SK-N-SH treated with all-trans-retinoic acid at 6 μM for 48 hours (cell line): ENCODE measurements around the gene OSER1.
A peak's percentile ranks its signal among the peaks of the same experiment; 100 is the strongest.

Experiments
- ATAC-seq: fragments of 200-7000 bp; cut with Tn5 transposase; 3 replicates; pipeline ENCODE4 v1.9.1; 2020; ENCODE audit warnings: mild to moderate bottlenecking, moderate library complexity
- ARNTL ChIP-seq: fragments of 450-650 bp; formaldehyde crosslinking; IDR thresholded peaks from 2 replicates; pipeline ENCODE4 v1.5.0; 2020; ENCODE audit warnings: low read depth, mild to moderate bottlenecking, moderate library complexity, borderline replicate concordance
- BACH2 ChIP-seq: fragments of 250-450 bp; sonication (Bioruptor Pico); IDR thresholded peaks from 2 replicates; pipeline ENCODE4 v1.9.0; 2021; ENCODE audit warnings: mild to moderate bottlenecking, borderline replicate concordance
- CSDC2 ChIP-seq: fragments of 250-450 bp; sonication (Bioruptor Pico); IDR thresholded peaks from 2 replicates; pipeline ENCODE4 v1.5.0; 2020; ENCODE audit warnings: mild to moderate bottlenecking, moderate library complexity
- CSRNP3 ChIP-seq: fragments of 250-450 bp; sonication (Bioruptor Pico); IDR thresholded peaks from 2 replicates; pipeline ENCODE4 v1.5.1; 2021; ENCODE audit warnings: mild to moderate bottlenecking, moderate library complexity
- ESRRG ChIP-seq: fragments of 250-450 bp; sonication (Bioruptor Pico); IDR thresholded peaks from 2 replicates; pipeline ENCODE4 v1.6.1; 2021; ENCODE audit warnings: mild to moderate bottlenecking
- GLIS3 ChIP-seq: fragments of 250-450 bp; sonication (Bioruptor Pico); IDR thresholded peaks from 2 replicates; pipeline ENCODE4 v1.5.0; 2020; ENCODE audit warnings: mild to moderate bottlenecking, moderate library complexity
- ISL1 ChIP-seq: fragments of 250-450 bp; sonication (Bioruptor Pico); IDR thresholded peaks from 2 replicates; pipeline ENCODE4 v2.1.2; 2022; ENCODE audit warnings: mild to moderate bottlenecking, moderate library complexity
- OSR1 ChIP-seq: fragments of 250-450 bp; sonication (Bioruptor Pico); IDR thresholded peaks from 2 replicates; pipeline ENCODE4 v1.8.0; 2022; ENCODE audit warnings: moderate library complexity, mild to moderate bottlenecking, inconsistent platforms
- POU6F1 ChIP-seq: fragments of 250-450 bp; sonication (Bioruptor Pico); IDR thresholded peaks from 2 replicates; pipeline ENCODE4 v1.8.0; 2021; ENCODE audit warnings: low read depth, mild to moderate bottlenecking, moderate library complexity, borderline replicate concordance
- PPARA ChIP-seq: fragments of 250-450 bp; sonication (Bioruptor Pico); IDR thresholded peaks from 2 replicates; pipeline ENCODE4 v1.5.0; 2020; ENCODE audit warnings: mild to moderate bottlenecking, borderline replicate concordance
- RARB ChIP-seq: fragments of 250-450 bp; sonication (Bioruptor Pico); IDR thresholded peaks from 2 replicates; pipeline ENCODE4 v1.8.0; 2021; ENCODE audit warnings: mild to moderate bottlenecking, moderate library complexity
- SNAI2 ChIP-seq: fragments of 250-450 bp; sonication (Bioruptor Pico); IDR thresholded peaks from 2 replicates; pipeline ENCODE4 v1.5.0; 2020; ENCODE audit warnings: mild to moderate bottlenecking, moderate library complexity
- TCF4 ChIP-seq: fragments of 250-450 bp; sonication (Bioruptor Pico); IDR thresholded peaks from 2 replicates; pipeline ENCODE4 v1.8.0; 2021; ENCODE audit warnings: mild to moderate bottlenecking, moderate library complexity, borderline replicate concordance
- TOX ChIP-seq: fragments of 250-450 bp; sonication (Bioruptor Pico); IDR thresholded peaks from 2 replicates; pipeline ENCODE4 v1.8.0; 2021; ENCODE audit warnings: mild to moderate bottlenecking, moderate library complexity, borderline replicate concordance
- ZFP3 ChIP-seq: fragments of 250-450 bp; sonication (Bioruptor Pico); IDR thresholded peaks from 2 replicates; pipeline ENCODE4 v1.5.0; 2020; ENCODE audit warnings: mild to moderate bottlenecking, moderate library complexity
- ZFP30 ChIP-seq: fragments of 450-650 bp; formaldehyde crosslinking; IDR thresholded peaks from 2 replicates; pipeline ENCODE4 v1.5.0; 2022; ENCODE audit warnings: mild to moderate bottlenecking, moderate library complexity
- TF ChIP-seq, protein P1 (sequence below): fragments of 250-450 bp; sonication (Bioruptor Pico); IDR thresholded peaks from 2 replicates; pipeline ENCODE4 v1.8.0; 2020; ENCODE audit warnings: mild to moderate bottlenecking, moderate library complexity, borderline replicate concordance
- TF ChIP-seq, protein P2 (sequence below): fragments of 250-450 bp; sonication (Bioruptor Pico); IDR thresholded peaks from 2 replicates; pipeline ENCODE4 v1.5.0; 2020; ENCODE audit warnings: mild to moderate bottlenecking, moderate library complexity

The OSER1 gene

DNA sequence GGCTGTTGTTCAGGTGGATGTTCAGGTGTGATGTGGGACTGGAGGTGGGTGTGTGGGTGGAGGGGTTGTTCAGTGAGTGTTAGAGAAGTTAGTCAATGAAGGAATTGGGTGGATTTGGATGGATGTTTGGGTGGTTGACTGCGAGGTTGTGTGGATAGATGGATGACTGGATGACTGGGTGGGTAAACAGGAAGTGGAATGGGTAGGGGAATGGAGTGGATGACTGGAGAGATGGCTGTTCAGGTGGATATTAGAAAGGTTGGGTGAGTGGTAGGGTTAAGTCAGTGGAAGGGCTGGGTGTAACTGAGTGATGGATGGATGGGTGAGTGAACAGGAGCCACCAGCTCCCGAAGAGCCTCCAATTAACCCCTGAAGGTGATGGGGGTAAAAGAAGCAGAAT lies 51.4 kb downstream of the OSER1 start:
- TF ChIP-seq OSR1 (CRISPR knock-in tag) (no peak), ZFP30 (CRISPR knock-in tag) (no peak)

GRCh38 chr20:44157061-44157460 lies 53.5 kb downstream of the OSER1 start:
- no peak for ATAC-seq
- TF ChIP-seq ISL1 (CRISPR knock-in tag), result no peak
- no peak for TF ChIP-seq ARNTL (CRISPR knock-in tag)

More for the DNA sequence above, 51.4 kb downstream of the OSER1 start:
- ATAC-seq, result no peak

DNA sequence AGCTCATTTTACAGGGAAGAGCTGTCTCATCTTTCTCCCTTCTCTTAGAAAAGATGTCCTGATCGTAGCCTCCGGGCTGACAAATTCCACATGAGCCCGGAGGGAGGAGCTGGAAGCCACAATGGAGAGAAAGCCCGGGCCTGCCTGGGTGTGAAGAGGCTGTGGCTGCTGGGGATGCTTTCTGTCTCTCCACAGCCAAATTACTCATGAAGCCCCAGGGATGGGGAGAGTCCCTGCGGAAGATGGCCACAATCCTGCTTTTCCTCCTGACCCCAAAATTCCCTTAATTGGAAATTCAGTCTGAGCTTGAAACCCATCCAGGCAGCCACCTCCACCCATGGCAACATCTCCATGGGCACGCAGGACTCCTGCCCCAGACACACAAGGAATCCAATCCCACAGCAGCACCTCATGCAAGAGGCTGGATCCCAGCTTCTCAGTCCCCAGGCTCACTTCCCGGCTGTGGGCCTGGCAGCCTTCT lies 56.0 kb downstream of the OSER1 start:
- TF ChIP-seq ZFP30 (CRISPR knock-in tag) (no peak), POU6F1 (CRISPR knock-in tag) (no peak), TOX (no peak), GLIS3 (no peak), ZFP3 (CRISPR knock-in tag) (no peak), CSRNP3 (CRISPR knock-in tag) (no peak), RARB (CRISPR knock-in tag) (no peak), TCF4 (CRISPR knock-in tag) (no peak)
- TF ChIP-seq, protein P1, sequence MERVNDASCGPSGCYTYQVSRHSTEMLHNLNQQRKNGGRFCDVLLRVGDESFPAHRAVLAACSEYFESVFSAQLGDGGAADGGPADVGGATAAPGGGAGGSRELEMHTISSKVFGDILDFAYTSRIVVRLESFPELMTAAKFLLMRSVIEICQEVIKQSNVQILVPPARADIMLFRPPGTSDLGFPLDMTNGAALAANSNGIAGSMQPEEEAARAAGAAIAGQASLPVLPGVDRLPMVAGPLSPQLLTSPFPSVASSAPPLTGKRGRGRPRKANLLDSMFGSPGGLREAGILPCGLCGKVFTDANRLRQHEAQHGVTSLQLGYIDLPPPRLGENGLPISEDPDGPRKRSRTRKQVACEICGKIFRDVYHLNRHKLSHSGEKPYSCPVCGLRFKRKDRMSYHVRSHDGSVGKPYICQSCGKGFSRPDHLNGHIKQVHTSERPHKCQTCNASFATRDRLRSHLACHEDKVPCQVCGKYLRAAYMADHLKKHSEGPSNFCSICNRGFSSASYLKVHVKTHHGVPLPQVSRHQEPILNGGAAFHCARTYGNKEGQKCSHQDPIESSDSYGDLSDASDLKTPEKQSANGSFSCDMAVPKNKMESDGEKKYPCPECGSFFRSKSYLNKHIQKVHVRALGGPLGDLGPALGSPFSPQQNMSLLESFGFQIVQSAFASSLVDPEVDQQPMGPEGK (CRISPR knock-in tag), result no peak
- ATAC-seq, result peak; percentile 50

GRCh38 chr20:44153636-44154043 lies 56.9 kb downstream of the OSER1 start:
- TF ChIP-seq GLIS3, result no peak
- ATAC-seq, result peak; percentile 75

DNA sequence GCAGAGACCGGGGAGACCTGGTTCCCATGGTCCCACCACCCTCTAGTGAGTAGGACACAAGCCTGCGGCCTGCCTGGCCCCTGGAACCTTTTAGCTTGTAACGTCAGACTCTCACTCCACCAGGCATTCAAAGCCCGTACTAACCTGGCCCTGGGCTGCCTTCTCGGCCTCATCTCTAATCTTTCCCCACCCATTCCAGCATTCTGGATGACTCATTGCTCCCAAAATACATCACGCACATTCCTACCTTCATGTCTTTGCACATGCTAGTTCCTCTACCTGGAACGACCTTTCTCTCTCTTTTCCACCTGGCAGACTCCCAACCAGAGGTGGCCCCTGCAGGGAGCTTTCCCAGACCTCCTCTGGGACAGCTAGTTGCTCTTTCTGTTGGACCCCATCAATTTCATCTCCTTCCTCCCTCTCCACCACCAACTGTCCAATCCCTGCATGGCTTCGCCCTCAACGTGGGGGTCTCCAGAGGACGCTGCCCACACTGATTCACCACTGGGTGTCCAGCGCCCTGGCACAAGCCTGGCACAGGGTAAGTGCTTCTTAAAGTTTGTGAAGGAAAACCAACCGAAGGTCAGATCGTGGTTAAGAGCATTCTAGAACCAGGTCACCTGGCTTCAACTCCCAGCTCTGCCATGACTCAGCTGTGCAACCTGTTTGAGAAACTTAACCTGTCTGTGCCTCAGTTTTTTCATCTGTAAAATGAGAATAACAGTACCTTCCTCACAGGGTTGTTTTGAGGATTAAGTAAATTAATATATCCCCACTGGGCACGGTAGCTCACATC lies 58.8 kb downstream of the OSER1 start:
- peak; percentile 22; the same call in 1 of the 3 replicates for ATAC-seq
- TF ChIP-seq ESRRG (CRISPR knock-in tag) (no peak), ISL1 (CRISPR knock-in tag) (no peak), CSRNP3 (CRISPR knock-in tag) (no peak), POU6F1 (CRISPR knock-in tag) (no peak), ZFP3 (CRISPR knock-in tag) (no peak), PPARA (CRISPR knock-in tag) (no peak), SNAI2 (CRISPR knock-in tag) (no peak), BACH2 (CRISPR knock-in tag) (no peak), CSDC2 (CRISPR knock-in tag) (no peak), TOX (no peak), GLIS3 (no peak)
- TF ChIP-seq, protein P2, sequence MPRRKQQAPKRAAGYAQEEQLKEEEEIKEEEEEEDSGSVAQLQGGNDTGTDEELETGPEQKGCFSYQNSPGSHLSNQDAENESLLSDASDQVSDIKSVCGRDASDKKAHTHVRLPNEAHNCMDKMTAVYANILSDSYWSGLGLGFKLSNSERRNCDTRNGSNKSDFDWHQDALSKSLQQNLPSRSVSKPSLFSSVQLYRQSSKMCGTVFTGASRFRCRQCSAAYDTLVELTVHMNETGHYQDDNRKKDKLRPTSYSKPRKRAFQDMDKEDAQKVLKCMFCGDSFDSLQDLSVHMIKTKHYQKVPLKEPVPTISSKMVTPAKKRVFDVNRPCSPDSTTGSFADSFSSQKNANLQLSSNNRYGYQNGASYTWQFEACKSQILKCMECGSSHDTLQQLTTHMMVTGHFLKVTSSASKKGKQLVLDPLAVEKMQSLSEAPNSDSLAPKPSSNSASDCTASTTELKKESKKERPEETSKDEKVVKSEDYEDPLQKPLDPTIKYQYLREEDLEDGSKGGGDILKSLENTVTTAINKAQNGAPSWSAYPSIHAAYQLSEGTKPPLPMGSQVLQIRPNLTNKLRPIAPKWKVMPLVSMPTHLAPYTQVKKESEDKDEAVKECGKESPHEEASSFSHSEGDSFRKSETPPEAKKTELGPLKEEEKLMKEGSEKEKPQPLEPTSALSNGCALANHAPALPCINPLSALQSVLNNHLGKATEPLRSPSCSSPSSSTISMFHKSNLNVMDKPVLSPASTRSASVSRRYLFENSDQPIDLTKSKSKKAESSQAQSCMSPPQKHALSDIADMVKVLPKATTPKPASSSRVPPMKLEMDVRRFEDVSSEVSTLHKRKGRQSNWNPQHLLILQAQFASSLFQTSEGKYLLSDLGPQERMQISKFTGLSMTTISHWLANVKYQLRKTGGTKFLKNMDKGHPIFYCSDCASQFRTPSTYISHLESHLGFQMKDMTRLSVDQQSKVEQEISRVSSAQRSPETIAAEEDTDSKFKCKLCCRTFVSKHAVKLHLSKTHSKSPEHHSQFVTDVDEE, result no peak
- TF ChIP-seq, protein P1 (CRISPR knock-in tag), result no peak
